DLD1 (cell line): ENCODE measurements around the gene SNX4.

Experiments used
- in situ Hi-C: cut with HindIII; loops from 2 replicates; pipeline ENCODE4 v1.10.0; 2017; ENCODE audit warnings: low sequenced_read_pairs

The SNX4 gene

GRCh38 chr3:125470671-125471070 is 49.3 kb downstream of the SNX4 start:
- in situ Hi-C loops: no loop called here

GRCh38 chr3:125462722-125463299 is 57.2 kb downstream of the SNX4 start:
- in situ Hi-C loops: no loop called here

- in situ Hi-C loops: no loop called here
Observed at GRCh38 chr3:125461896-125462295, 58.1 kb downstream of the SNX4 start.

GRCh38 chr3:125460233-125460632 is 59.8 kb downstream of the SNX4 start:
- in situ Hi-C loops: no loop called here

- in situ Hi-C loops: no loop called here
Observed at GRCh38 chr3:125443923-125444322, 76.1 kb downstream of the SNX4 start.

GRCh38 chr3:125442506-125442905 is 77.5 kb downstream of the SNX4 start:
- in situ Hi-C loops: no loop called here

GRCh38 chr3:125440970-125441369 is 79.0 kb downstream of the SNX4 start:
- in situ Hi-C loops: no loop called here

- in situ Hi-C loops: no loop called here
Observed at GRCh38 chr3:125440559-125440955, 79.4 kb downstream of the SNX4 start.

GRCh38 chr3:125437631-125438435 is 82.2 kb downstream of the SNX4 start:
- in situ Hi-C loops: loop anchor here (10.0 kb wide), 1 partner anchor 503 kb away; the partner anchor contains the start of gene MUC13

GRCh38 chr3:125436921-125437320 is 83.1 kb downstream of the SNX4 start:
- in situ Hi-C loops: loop anchor here (10.0 kb wide), 1 partner anchor 502 kb away; the partner anchor contains the start of gene MUC13

- in situ Hi-C loops: loop anchor here (10.0 kb wide), 1 partner anchor 500 kb away; the partner anchor contains the start of gene MUC13
Observed at GRCh38 chr3:125435231-125435630, 84.8 kb downstream of the SNX4 start.

GRCh38 chr3:125434582-125435011 is 85.4 kb downstream of the SNX4 start:
- in situ Hi-C loops: loop anchor here (10.0 kb wide), 1 partner anchor 500 kb away; the partner anchor contains the start of gene MUC13

- in situ Hi-C loops: loop anchor here (10.0 kb wide), 1 partner anchor 499 kb away; the partner anchor contains the start of gene MUC13
Observed at GRCh38 chr3:125433611-125434041, 86.4 kb downstream of the SNX4 start.

GRCh38 chr3:125433091-125433534 is 86.9 kb downstream of the SNX4 start:
- in situ Hi-C loops: loop anchor here (10.0 kb wide), 1 partner anchor 498 kb away; the partner anchor contains the start of gene MUC13

GRCh38 chr3:125431912-125432790 is 87.9 kb downstream of the SNX4 start:
- in situ Hi-C loops: loop anchor here (10.0 kb wide), 1 partner anchor 497 kb away; the partner anchor contains the start of gene MUC13

GRCh38 chr3:125431391-125431790 is 88.6 kb downstream of the SNX4 start:
- in situ Hi-C loops: loop anchor here (10.0 kb wide), 1 partner anchor 497 kb away; the partner anchor contains the start of gene MUC13

GRCh38 chr3:125428216-125428830 is 91.7 kb downstream of the SNX4 start:
- in situ Hi-C loops: no loop called here

- in situ Hi-C loops: no loop called here
Observed at GRCh38 chr3:125418306-125418705, 101.7 kb downstream of the SNX4 start.

GRCh38 chr3:125416235-125416634 is 103.8 kb downstream of the SNX4 start:
- in situ Hi-C loops: no loop called here

GRCh38 chr3:125414669-125415068 is 105.3 kb downstream of the SNX4 start:
- in situ Hi-C loops: no loop called here
